IMR-90 (cell line): ENCODE data around the gene TJP3.

Source experiments
- BHLHE40 ChIP-seq: fragments of 150-350 bp; IDR thresholded peaks from 2 replicates; pipeline ENCODE4 v1.6.1; 2016; ENCODE audit warnings: mild to moderate bottlenecking, low read depth, low read length
- CEBPB ChIP-seq: IDR thresholded peaks from 2 replicates; pipeline ENCODE4 v1.6.1; 2012; ENCODE audit warnings: low read depth, low read length, improper control_type of control experiment
- MAFK ChIP-seq: IDR thresholded peaks from 2 replicates; pipeline ENCODE4 v1.6.1; 2012; ENCODE audit warnings: low read depth, low read length, improper control_type of control experiment
- POLR2A ChIP-seq: IDR thresholded peaks from 2 replicates; pipeline ENCODE4 v1.6.1; 2012; ENCODE audit warnings: mild to moderate bottlenecking, low read depth, low read length
- RAD21 ChIP-seq: IDR thresholded peaks from 2 replicates; pipeline ENCODE4 v1.6.1; 2012; ENCODE audit warnings: low read length, improper control_type of control experiment
- RFX5 ChIP-seq: IDR thresholded peaks from 2 replicates; pipeline ENCODE4 v1.8.0; 2012; ENCODE audit warnings: low read depth, mild to moderate bottlenecking, low read length, moderate library complexity
- TF ChIP-seq, protein P1 (sequence below): conservative IDR thresholded peaks from 2 replicates; pipeline ENCODE4 v1.5.1; 2012; ENCODE audit warnings: mild to moderate bottlenecking, low read depth, low read length, improper control_type of control experiment
- TF ChIP-seq, protein P2 (sequence below): fragments of 150-350 bp; IDR thresholded peaks from 2 replicates; pipeline ENCODE4 v1.6.1; 2017; ENCODE audit warnings: mild to moderate bottlenecking, antibody characterized with exemption, low read length, low read depth

DNA sequence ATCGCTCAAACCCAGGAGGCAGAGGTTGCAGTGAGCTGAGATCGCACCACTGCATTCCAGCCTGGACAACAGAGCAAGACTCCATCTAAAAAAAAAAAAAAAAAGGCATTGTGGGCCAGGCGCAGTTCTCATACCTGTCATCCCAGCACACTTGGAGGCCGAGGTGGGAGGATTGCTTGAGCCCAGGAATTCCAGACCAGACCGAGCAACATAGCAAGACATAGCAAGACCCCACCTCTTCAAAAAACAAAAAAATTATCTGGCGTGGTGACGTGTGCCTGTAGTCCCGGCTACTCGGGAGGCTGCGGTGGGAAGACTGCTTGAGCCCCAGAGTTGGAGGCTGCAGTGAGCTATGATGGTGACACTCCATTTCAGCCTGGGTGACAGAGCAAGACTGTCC lies 25.9 kb upstream of the TJP3 start:
- TF ChIP-seq, protein P1, sequence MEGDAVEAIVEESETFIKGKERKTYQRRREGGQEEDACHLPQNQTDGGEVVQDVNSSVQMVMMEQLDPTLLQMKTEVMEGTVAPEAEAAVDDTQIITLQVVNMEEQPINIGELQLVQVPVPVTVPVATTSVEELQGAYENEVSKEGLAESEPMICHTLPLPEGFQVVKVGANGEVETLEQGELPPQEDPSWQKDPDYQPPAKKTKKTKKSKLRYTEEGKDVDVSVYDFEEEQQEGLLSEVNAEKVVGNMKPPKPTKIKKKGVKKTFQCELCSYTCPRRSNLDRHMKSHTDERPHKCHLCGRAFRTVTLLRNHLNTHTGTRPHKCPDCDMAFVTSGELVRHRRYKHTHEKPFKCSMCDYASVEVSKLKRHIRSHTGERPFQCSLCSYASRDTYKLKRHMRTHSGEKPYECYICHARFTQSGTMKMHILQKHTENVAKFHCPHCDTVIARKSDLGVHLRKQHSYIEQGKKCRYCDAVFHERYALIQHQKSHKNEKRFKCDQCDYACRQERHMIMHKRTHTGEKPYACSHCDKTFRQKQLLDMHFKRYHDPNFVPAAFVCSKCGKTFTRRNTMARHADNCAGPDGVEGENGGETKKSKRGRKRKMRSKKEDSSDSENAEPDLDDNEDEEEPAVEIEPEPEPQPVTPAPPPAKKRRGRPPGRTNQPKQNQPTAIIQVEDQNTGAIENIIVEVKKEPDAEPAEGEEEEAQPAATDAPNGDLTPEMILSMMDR = no peak
- TF ChIP-seq, protein P2, sequence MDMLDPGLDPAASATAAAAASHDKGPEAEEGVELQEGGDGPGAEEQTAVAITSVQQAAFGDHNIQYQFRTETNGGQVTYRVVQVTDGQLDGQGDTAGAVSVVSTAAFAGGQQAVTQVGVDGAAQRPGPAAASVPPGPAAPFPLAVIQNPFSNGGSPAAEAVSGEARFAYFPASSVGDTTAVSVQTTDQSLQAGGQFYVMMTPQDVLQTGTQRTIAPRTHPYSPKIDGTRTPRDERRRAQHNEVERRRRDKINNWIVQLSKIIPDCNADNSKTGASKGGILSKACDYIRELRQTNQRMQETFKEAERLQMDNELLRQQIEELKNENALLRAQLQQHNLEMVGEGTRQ = no peak
- TF ChIP-seq POLR2A = no peak
- TF ChIP-seq MAFK = no peak
- TF ChIP-seq RAD21 = no peak
- TF ChIP-seq CEBPB = no peak
- TF ChIP-seq BHLHE40 = no peak
- TF ChIP-seq RFX5 = no peak
